Renal cortex interstitium (tissue), 15 donors: Measurements from ENCODE around the gene SLC4A1AP. TPM values are rescaled to one million over a fixed set of nuclear protein-coding genes. Genes with fewer than 3 reads are reported as not detected.
"Not testable (repeated sequence)": the region's sequence is repeated elsewhere in the genome, so short reads cannot be mapped to it uniquely, and the experiment has no call there.

Experiments
- DNase-seq, 11 donors: peaks; one replicate each; pipeline ENCODE4 v3.0.0-alpha.2; 2013; ENCODE audit warnings: low read depth in 9 of 11, low spot score in 4 of 11; ENCODE audit errors: extremely low read depth in 1 of 11
- long read RNA-seq, 16 experiments: transcript quantifications; one replicate each; lab custom pipeline, GENCODE V29; 2026
- polyA plus RNA-seq, 3 donors: library from polyadenylated mRNA; unstranded; fragments of 120-200 nt; gene quantifications; one replicate each; pipeline ENCODE4 v1.2.1, GENCODE V29; 2013; ENCODE audit not compliant: insufficient read length in 3 of 3

Gene SLC4A1AP
- 10 to 100 TPM; 31.7 to 36.2 (median 35.7) TPM for polyA plus RNA-seq
- long read RNA-seq, donor 1: 0 reads
- long read RNA-seq, donor 2: 0 reads
- long read RNA-seq, donor 3, partial matches to known transcripts: 0 of 1 reads
- long read RNA-seq, donor 3, other reads (novel, unspliced or antisense): 0 of 1 reads
- long read RNA-seq, donor 4, partial matches to known transcripts: 0 of 1 reads
- long read RNA-seq, donor 4, other reads (novel, unspliced or antisense): 0 of 1 reads
- long read RNA-seq, donor 5: 0 reads
- long read RNA-seq, donor 6, transcript SLC4A1AP-203 (2 exons, 2,537 nt): major isoform, 9 of 9 reads
- long read RNA-seq, donor 6, partial matches to known transcripts: 0 of 9 reads
- long read RNA-seq, donor 6, other reads (novel, unspliced or antisense): 0 of 9 reads
- long read RNA-seq, donor 7, partial matches to known transcripts: 7 of 12 reads
- long read RNA-seq, donor 7, other reads (novel, unspliced or antisense): 0 of 12 reads
- long read RNA-seq, donor 8, partial matches to known transcripts: 5 of 9 reads
- long read RNA-seq, donor 8, other reads (novel, unspliced or antisense): 0 of 9 reads
- long read RNA-seq, donor 9, partial matches to known transcripts: 0 of 1 reads
- long read RNA-seq, donor 9, other reads (novel, unspliced or antisense): 0 of 1 reads
- long read RNA-seq, donor 10, partial matches to known transcripts: 0 of 3 reads
- long read RNA-seq, donor 10, other reads (novel, unspliced or antisense): 0 of 3 reads
- long read RNA-seq, donor 11, partial matches to known transcripts: 0 of 1 reads
- long read RNA-seq, donor 11, other reads (novel, unspliced or antisense): 0 of 1 reads
- long read RNA-seq, donor 12, partial matches to known transcripts: 0 of 3 reads
- long read RNA-seq, donor 12, other reads (novel, unspliced or antisense): 0 of 3 reads
- long read RNA-seq, donor 13, partial matches to known transcripts: 18 of 23 reads
- long read RNA-seq, donor 13, other reads (novel, unspliced or antisense): 0 of 23 reads
- long read RNA-seq, donor 14, partial matches to known transcripts: 0 of 4 reads
- long read RNA-seq, donor 14, other reads (novel, unspliced or antisense): 0 of 4 reads
- long read RNA-seq, donor 15, partial matches to known transcripts: 0 of 1 reads
- long read RNA-seq, donor 15, other reads (novel, unspliced or antisense): 0 of 1 reads
- long read RNA-seq, donor 16, transcript SLC4A1AP-203 (2 exons, 2,537 nt): major isoform, 7 of 19 reads
- long read RNA-seq, donor 16, partial matches to known transcripts: 8 of 19 reads
- long read RNA-seq, donor 16, other reads (novel, unspliced or antisense): 0 of 19 reads

- DNase-seq: peak; percentile 65 to 91 (median 77)
Measured at GRCh38 chr2:27663285-27664153, at the start of gene SLC4A1AP, which contains the start of gene SUPT7L. Gene SLC4A1AP, plus strand, starts transcription at chr2:27663889. Its CDS starts 26 bp downstream, at chr2:27663915. Gene SUPT7L, minus strand, starts transcription at chr2:27663614. Its CDS starts 1,422 bp downstream, at chr2:27662192.

DNA sequence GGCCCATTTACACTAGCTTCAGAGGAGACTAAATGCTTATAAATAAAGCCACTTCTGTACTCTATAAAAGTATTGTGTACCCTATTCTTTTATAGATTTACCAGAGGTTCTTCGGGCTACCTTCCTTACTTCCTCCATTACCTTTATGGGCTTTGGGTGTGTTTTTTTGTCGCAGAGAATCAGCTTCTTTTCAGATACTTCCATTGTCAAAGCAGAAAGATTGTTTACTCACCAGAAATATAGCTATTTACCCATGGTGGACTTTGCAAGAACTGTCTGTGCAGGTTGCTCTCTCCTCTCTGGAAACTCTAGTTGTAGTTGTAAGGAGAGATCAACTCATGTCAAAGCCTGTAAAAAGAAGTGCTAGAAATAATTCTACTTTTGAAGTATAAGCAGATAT, 49.7 kb upstream of the SLC4A1AP start:
- no peak for DNase-seq

DNA sequence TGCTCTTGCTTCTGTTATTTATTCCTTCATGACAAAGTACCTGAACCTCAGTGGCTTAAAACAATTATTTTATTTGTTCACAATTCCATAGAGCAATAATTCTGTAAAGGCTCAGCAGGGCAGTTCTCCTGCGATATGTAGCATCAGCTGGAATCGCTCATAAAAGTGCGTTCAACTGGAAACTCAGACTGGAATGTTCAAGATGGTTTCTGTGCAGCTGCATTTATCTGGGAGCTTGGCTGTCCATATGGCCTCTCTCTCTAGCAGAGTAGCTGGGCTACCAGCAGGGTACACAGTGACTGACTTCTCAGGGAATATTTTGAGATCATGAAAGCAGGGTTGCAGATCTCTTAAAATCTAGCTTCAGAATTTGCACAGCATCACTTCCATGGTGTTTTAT, 48.4 kb upstream of the SLC4A1AP start:
- DNase-seq: no peak

DNA sequence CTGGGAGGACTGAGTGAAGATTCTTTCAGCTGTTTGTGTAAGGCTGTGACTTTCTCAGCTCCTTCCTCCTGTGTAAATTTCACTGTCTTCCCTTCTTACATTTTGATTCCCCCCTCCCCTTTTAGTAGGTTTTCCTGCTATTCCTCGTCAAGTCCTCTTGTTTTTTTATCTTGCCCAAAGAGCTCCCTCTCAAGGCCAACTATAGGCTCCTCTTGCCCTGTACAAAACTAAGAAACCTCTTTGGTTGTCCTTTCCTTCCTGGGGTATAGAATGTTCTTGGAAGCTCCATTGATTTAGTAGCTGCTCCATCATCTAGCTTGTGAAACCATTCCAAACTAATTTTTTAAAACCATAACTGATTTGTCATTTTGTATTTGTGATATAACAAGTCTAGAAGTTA, 42.2 kb upstream of the SLC4A1AP start:
- DNase-seq: no peak

DNA sequence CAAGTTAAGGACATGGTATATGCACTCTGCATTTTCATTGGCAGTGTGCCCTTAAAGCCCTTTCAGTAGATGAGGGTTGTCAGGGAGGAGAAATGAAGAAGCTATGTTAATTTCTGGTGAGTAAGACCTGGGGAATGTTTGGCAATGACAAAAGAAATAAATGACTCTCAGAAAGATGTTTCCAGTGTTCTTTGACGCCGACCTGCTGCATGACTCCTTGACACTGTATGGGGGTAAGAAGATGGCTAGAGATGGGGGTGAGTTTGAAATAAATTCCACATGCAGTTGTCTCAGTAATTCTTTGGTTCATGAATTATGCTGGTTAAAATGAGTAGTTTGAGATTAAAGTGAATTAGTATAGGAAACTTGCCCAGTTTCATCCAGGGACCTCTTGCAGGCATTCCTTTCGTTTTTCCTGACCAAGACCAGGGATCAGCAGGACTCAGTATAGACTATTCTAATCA, 40.7 kb upstream of the SLC4A1AP start:
- no peak for DNase-seq

DNA sequence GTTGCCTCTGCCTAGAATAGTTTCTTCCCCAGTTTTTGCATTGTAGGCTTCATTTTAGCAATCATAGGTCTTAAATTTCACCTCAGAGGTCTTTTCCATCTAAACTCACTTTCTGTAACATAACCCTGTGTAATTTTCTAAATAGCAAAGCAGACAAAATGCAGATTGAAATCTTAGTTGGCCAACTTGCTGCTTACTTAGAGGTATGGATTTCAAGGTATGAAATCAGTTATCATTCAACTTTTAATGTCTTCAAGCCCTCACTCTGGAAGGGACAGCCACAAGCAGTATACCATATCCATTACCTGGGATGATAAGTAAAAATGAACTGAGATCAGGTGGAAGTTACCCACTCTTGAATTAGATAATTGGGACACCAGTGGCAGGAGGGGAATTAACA, 38.7 kb upstream of the SLC4A1AP start:
- DNase-seq: no peak

DNA sequence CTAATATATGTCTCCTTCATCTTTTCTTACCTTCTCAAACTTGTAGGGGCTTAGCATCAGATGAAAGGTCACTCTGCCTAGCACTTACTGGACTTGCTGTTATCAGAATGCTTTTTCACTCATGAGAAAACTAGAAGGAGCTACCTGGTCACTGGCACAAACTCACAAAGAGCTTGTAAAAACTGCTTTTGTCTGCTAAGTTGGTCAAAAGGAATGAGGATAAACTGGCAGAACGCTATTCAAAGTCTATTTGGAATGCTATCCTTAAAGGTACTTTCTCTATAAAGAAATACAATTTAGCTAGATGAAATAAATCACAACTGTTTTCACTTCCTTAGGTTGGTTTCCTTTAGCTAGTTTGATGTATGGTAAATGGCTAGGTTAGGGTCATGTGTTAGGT, 37.4 kb upstream of the SLC4A1AP start:
- not testable (repeated sequence) for DNase-seq

DNA sequence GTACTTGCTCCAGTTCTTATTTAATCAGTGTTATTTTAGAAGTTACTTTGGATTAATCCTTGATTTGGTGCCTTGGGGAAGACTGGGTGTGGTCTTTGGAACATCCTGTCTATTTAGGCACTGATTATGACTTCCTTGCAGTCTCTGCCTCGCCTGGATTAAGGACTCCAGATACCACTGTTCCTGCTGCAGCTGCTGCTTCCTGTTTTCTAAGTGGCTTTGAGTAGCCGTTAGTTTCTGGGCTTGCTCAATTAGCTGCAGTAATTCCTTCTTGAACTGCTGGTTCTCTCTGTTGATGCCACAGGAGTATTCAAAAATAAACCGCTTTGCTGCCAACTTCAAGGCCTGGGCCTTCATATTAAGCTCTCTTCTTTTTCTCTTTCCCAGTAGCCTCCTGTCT, 36.8 kb upstream of the SLC4A1AP start:
- not testable (repeated sequence) for DNase-seq

- no peak for DNase-seq
Measured at GRCh38 chr2:27627963-27628766, 35.5 kb upstream of the SLC4A1AP start.

GRCh38 chr2:27628767-27629709, 34.7 kb upstream of the SLC4A1AP start, which contains the start of the genes CCDC121 and GPN1:
Gene CCDC121, minus strand, starts transcription at chr2:27629012. Its CDS starts 1,213 bp downstream, at chr2:27627799.
Gene GPN1, plus strand, starts transcription at chr2:27629050. Its CDS starts 9 bp downstream, at chr2:27629059.
- DNase-seq: peak; percentile 50 to 80 (median 73)

- not testable (repeated sequence) for DNase-seq
Measured at GRCh38 chr2:27630257-27630656, 33.4 kb upstream of the SLC4A1AP start.

GRCh38 chr2:27634291-27634690, 29.4 kb upstream of the SLC4A1AP start:
- no peak for DNase-seq

GRCh38 chr2:27636766-27637165, 26.9 kb upstream of the SLC4A1AP start:
- no peak for DNase-seq

- no peak for DNase-seq
Measured at GRCh38 chr2:27638037-27638637, 25.6 kb upstream of the SLC4A1AP start.

DNA sequence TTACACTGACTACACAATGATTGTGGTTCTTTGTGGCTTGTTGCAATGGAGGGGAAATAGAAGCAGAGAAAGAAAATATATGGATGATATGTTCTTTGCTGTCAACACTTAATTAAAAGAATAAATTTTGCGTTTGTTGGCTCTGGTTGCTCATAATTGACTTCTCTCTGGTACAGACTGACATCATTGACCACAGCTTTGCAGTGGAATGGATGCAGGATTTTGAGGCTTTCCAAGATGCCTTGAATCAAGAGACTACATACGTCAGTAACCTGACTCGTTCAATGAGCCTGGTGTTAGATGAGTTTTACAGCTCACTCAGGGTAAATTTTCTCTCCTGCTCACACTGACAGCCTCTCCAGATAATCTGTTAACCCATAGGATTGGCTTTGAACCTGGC, 25.0 kb upstream of the SLC4A1AP start:
- DNase-seq: no peak
